Measurements from ENCODE around the gene PRDM2.

PRDM2 gene

GRCh38 chr1:13769212-13769611, 69.2 kb downstream of the PRDM2 start:
- no peak for DNase-seq

- no peak for DNase-seq
Observed at GRCh38 chr1:13769830-13770229, 69.8 kb downstream of the PRDM2 start.

- DNase-seq, result no peak
Observed at GRCh38 chr1:13770743-13771142, 70.8 kb downstream of the PRDM2 start.

GRCh38 chr1:13771745-13772144, 71.8 kb downstream of the PRDM2 start:
- DNase-seq, result no peak

GRCh38 chr1:13772271-13772670, 72.3 kb downstream of the PRDM2 start:
- no peak for DNase-seq

- DNase-seq, result no peak
Observed at GRCh38 chr1:13774121-13774520, 74.1 kb downstream of the PRDM2 start.

- no peak for DNase-seq
Observed at GRCh38 chr1:13775459-13775858, 75.5 kb downstream of the PRDM2 start.

- no peak for DNase-seq
Observed at GRCh38 chr1:13775916-13776315, 75.9 kb downstream of the PRDM2 start.

- DNase-seq, result no peak
Observed at GRCh38 chr1:13778431-13778830, 78.4 kb downstream of the PRDM2 start.

- DNase-seq, result no peak
Observed at GRCh38 chr1:13779930-13780329, 79.9 kb downstream of the PRDM2 start.

- DNase-seq, result no peak
Observed at GRCh38 chr1:13780780-13781179, 80.8 kb downstream of the PRDM2 start.

GRCh38 chr1:13781228-13781627, 81.2 kb downstream of the PRDM2 start:
- DNase-seq, result no peak

GRCh38 chr1:13781907-13782633, 82.1 kb downstream of the PRDM2 start:
- no peak for DNase-seq

GRCh38 chr1:13782634-13783360, 82.8 kb downstream of the PRDM2 start:
- no peak for DNase-seq

- no peak for DNase-seq
Observed at GRCh38 chr1:13783551-13783950, 83.6 kb downstream of the PRDM2 start.

GRCh38 chr1:13784971-13785370, 85.0 kb downstream of the PRDM2 start:
- no peak for DNase-seq

- DNase-seq, result no peak
Observed at GRCh38 chr1:13786541-13786940, 86.6 kb downstream of the PRDM2 start.

- no peak for DNase-seq
Observed at GRCh38 chr1:13788795-13789194, 88.8 kb downstream of the PRDM2 start.

- DNase-seq, result no peak
Observed at GRCh38 chr1:13790290-13791030, 90.5 kb downstream of the PRDM2 start.

GRCh38 chr1:13792419-13792818, 92.4 kb downstream of the PRDM2 start:
- peak in 1 of 2 donors; percentile 54 for DNase-seq

GRCh38 chr1:13793088-13793730, 93.2 kb downstream of the PRDM2 start:
- DNase-seq, result no peak

GRCh38 chr1:13794231-13795187, 94.5 kb downstream of the PRDM2 start:
- no peak for DNase-seq
